Liver (tissue), 3 donors: ENCODE measurements around the gene MRPS18A.

Source experiments
- HNF4A ChIP-seq, 2 donors: conservative IDR thresholded peaks; 2 replicates each; pipeline ENCODE4 v1.6.1; 2016; ENCODE audit warnings: antibody characterized with exemption in 2 of 2, mild to moderate bottlenecking in 2 of 2
- NR2F2 ChIP-seq: IDR thresholded peaks from 2 replicates; pipeline ENCODE4 v1.6.1; 2016; ENCODE audit warnings: antibody characterized with exemption
- RAD21 ChIP-seq, 2 donors: IDR thresholded peaks; 2 replicates each; pipeline ENCODE4 v1.6.1; 2016; ENCODE audit warnings: antibody characterized with exemption in 2 of 2, mild to moderate bottlenecking in 2 of 2
- RXRA ChIP-seq, 2 donors: IDR thresholded peaks; 2 replicates each; pipeline ENCODE4 v1.6.1; 2017 to 2018; ENCODE audit warnings: antibody characterized with exemption in 2 of 2, mild to moderate bottlenecking in 1 of 2
- TAF1 ChIP-seq: conservative IDR thresholded peaks from 2 replicates; pipeline ENCODE4 v1.6.1; 2016; ENCODE audit warnings: antibody characterized with exemption, mild to moderate bottlenecking
- TF ChIP-seq, protein P1 (sequence below): fragments of 150-350 bp; IDR thresholded peaks from 2 replicates; pipeline ENCODE4 v1.5.1; 2017; ENCODE audit warnings: improper control_type of control experiment, low read depth, low read length; ENCODE audit not compliant: missing input control
- TF ChIP-seq, protein P2 (sequence below): IDR thresholded peaks from 2 replicates; pipeline ENCODE4 v1.6.1; 2016; ENCODE audit warnings: antibody characterized with exemption, mild to moderate bottlenecking
- TF ChIP-seq, protein P3 (sequence below): IDR thresholded peaks from 2 replicates; pipeline ENCODE4 v1.6.1; 2016; ENCODE audit warnings: antibody characterized with exemption
- donor health status: healthy.
- donor health status: healthy.

DNA sequence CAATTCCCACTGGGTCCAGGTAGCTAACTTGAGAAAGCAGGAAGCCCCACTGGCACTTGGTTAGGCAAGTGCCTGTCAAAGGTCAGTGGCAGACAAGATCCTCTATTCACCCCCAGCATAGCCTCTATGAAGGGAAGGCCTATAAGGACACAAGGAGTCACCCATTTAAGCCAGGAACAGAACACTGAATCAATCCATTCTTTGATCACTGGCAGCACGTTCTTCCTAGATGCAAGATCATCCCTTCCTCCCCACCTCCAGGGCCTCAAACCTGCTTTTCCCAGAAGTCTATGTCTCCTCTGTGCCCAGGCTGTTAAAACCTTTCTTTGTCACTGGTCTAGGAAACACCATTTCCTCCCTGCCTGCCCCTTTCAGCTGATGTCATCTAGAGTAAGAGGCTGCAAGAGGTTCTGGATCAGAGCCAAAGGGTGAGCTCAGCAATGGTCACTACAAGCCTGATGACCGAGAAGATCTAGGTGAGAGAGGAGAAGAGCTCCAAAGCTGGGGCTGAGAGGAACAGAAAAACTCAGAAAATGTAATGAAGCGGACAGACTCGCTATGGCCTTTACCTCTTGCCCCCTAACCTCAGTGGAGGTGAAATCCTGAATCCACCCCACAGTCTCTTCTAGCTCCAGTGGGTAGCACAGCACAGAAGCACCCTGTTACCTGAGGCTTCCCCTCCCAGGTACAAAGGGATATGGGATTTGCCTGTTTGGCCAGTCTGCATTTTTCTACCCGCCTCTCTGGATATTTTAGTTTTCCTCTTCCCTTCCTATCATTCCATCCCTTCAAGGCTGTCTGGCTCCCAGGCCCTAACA lies 60.4 kb downstream of the MRPS18A start:
- TF ChIP-seq, protein P1, sequence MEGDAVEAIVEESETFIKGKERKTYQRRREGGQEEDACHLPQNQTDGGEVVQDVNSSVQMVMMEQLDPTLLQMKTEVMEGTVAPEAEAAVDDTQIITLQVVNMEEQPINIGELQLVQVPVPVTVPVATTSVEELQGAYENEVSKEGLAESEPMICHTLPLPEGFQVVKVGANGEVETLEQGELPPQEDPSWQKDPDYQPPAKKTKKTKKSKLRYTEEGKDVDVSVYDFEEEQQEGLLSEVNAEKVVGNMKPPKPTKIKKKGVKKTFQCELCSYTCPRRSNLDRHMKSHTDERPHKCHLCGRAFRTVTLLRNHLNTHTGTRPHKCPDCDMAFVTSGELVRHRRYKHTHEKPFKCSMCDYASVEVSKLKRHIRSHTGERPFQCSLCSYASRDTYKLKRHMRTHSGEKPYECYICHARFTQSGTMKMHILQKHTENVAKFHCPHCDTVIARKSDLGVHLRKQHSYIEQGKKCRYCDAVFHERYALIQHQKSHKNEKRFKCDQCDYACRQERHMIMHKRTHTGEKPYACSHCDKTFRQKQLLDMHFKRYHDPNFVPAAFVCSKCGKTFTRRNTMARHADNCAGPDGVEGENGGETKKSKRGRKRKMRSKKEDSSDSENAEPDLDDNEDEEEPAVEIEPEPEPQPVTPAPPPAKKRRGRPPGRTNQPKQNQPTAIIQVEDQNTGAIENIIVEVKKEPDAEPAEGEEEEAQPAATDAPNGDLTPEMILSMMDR, result no peak
- TF ChIP-seq TAF1, result no peak
- peak in 1 of 2 donors; percentile 20 for TF ChIP-seq RXRA (IDR thresholded peaks at IDR 0.05)
- TF ChIP-seq NR2F2, result no peak
- TF ChIP-seq, protein P2, sequence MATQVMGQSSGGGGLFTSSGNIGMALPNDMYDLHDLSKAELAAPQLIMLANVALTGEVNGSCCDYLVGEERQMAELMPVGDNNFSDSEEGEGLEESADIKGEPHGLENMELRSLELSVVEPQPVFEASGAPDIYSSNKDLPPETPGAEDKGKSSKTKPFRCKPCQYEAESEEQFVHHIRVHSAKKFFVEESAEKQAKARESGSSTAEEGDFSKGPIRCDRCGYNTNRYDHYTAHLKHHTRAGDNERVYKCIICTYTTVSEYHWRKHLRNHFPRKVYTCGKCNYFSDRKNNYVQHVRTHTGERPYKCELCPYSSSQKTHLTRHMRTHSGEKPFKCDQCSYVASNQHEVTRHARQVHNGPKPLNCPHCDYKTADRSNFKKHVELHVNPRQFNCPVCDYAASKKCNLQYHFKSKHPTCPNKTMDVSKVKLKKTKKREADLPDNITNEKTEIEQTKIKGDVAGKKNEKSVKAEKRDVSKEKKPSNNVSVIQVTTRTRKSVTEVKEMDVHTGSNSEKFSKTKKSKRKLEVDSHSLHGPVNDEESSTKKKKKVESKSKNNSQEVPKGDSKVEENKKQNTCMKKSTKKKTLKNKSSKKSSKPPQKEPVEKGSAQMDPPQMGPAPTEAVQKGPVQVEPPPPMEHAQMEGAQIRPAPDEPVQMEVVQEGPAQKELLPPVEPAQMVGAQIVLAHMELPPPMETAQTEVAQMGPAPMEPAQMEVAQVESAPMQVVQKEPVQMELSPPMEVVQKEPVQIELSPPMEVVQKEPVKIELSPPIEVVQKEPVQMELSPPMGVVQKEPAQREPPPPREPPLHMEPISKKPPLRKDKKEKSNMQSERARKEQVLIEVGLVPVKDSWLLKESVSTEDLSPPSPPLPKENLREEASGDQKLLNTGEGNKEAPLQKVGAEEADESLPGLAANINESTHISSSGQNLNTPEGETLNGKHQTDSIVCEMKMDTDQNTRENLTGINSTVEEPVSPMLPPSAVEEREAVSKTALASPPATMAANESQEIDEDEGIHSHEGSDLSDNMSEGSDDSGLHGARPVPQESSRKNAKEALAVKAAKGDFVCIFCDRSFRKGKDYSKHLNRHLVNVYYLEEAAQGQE, result no peak
- TF ChIP-seq, protein P3, sequence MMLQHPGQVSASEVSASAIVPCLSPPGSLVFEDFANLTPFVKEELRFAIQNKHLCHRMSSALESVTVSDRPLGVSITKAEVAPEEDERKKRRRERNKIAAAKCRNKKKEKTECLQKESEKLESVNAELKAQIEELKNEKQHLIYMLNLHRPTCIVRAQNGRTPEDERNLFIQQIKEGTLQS, result peak; percentile 74
- no peak for TF ChIP-seq HNF4A (conservative IDR thresholded peaks at IDR 0.05)
- TF ChIP-seq RAD21 (IDR thresholded peaks at IDR 0.05), result no peak
